ENCODE data around the gene SCAI.

- TF ChIP-seq CTCF (IDR thresholded peaks at IDR 0.05) (no peak), POLR2A (IDR thresholded peaks at IDR 0.05) (no peak)
Measured at GRCh38 chr9:124969401-124969800, 173.9 kb downstream of the SCAI start.

Measured in thyroid gland (tissue), 4 donors.